HepG2 (cell line): ENCODE data around the gene MCFD2. TPM values are rescaled to one million over a fixed set of nuclear protein-coding genes. Genes with fewer than 3 reads are reported as not detected.
A peak's percentile ranks its signal among the peaks of the same experiment; 100 is the strongest.

Source experiments
- ATAC-seq: fragments of 200-7000 bp; cut with Tn5 transposase; 3 replicates; pipeline ENCODE4 v1.9.1; 2020; ENCODE audit warnings: mild to moderate bottlenecking, moderate library complexity
- BruUV-seq: library from RNA; stranded (reverse); fragments of 400-500 nt; replicated peaks from 2 replicates; lab custom pipeline; 2021; lab: Mats Ljungman, UMichigan
- CTCF ChIA-PET: fragments of 300-600 bp; formaldehyde crosslinking; extraction: SDS; loops from one replicate; lab custom pipeline; 2021; ENCODE audit warnings: low total read pairs, inconsistent platforms, low intra/inter-chr PET ratio; lab: Yijun Ruan, JAX
- POLR2A ChIA-PET: fragments of 350-600 bp; sonication (Branson Sonifier 250); formaldehyde crosslinking; loops from one replicate; lab custom pipeline; 2020; ENCODE audit warnings: antibody characterized with exemption, inconsistent platforms; lab: Yijun Ruan, JAX
- DNase-seq: peaks from one replicate; pipeline ENCODE4 v3.0.0-alpha.2; 2015; ENCODE audit warnings: low spot score
- FAIRE-seq: peaks from 3 replicates; lab custom pipeline; 2011; peaks lifted over from hg19 to GRCh38; lab: Jason Lieb, UNC
- H2AFZ ChIP-seq: one replicate; pipeline ENCODE4 v1.6.1; 2011; ENCODE audit warnings: low read length, inconsistent platforms
- H3K27ac ChIP-seq: fragments of 300-600 bp; 3 replicates; pipeline ENCODE4 v1.8.0; 2011; ENCODE audit warnings: mixed run types, mild to moderate bottlenecking, mixed read lengths, low read length, inconsistent platforms; ENCODE audit not compliant: insufficient read depth; ENCODE audit errors: extremely low read length
- H3K27me3 ChIP-seq, 2 experiments: fragments of 200-600 bp in 1 of 2; 2 replicates in 1 of 2; 3 replicates in 1 of 2; pipeline versions ENCODE4 v1.6.0 to v1.8.0; 2011; ENCODE audit warnings: low read length in 2 of 2, mild to moderate bottlenecking in 2 of 2, moderate library complexity in 2 of 2, inconsistent platforms in 1 of 2; ENCODE audit not compliant: insufficient read depth in 2 of 2, control insufficient read depth in 1 of 2
- H3K36me3 ChIP-seq, 2 experiments: fragments of 200-600 bp in 1 of 2; replicated peaks in 1 of 2; 2 replicates in 1 of 2; 3 replicates in 1 of 2; pipeline versions ENCODE4 v1.5.1 to v1.8.0; 2011; ENCODE audit warnings: low read length in 2 of 2, inconsistent platforms in 1 of 2; ENCODE audit not compliant: insufficient read depth in 2 of 2, control insufficient read depth in 1 of 2
- H3K4me1 ChIP-seq: 2 replicates; pipeline ENCODE4 v1.5.1; 2012; ENCODE audit warnings: low read length, inconsistent platforms; ENCODE audit not compliant: insufficient read depth
- H3K4me2 ChIP-seq: 2 replicates; pipeline ENCODE4 v1.6.0; 2011; ENCODE audit warnings: low read depth, low read length, inconsistent platforms
- H3K4me3 ChIP-seq, 3 experiments: fragments of 200-600 bp in 1 of 3; sonication (generic), shearing (Covaris generic) in 1 of 3; replicated peaks in 1 of 3; 2 replicates each; pipeline ENCODE4 v1.5.1; 2011 to 2016; ENCODE audit warnings: low read length in 3 of 3, inconsistent platforms in 2 of 3, low read depth in 2 of 3, mild to moderate bottlenecking in 2 of 3, control low read depth in 1 of 3, mixed read lengths in 1 of 3; ENCODE audit not compliant: insufficient read depth in 1 of 3
- H3K79me2 ChIP-seq: one replicate; pipeline ENCODE4 v1.6.1; 2011; ENCODE audit warnings: low read length, inconsistent platforms; ENCODE audit not compliant: insufficient read depth
- H3K9ac ChIP-seq: 2 replicates; pipeline ENCODE4 v1.6.0; 2011; ENCODE audit warnings: mild to moderate bottlenecking, low read depth, low read length, inconsistent platforms; ENCODE audit not compliant: insufficient read depth
- H3K9me3 ChIP-seq: 2 replicates; pipeline ENCODE4 v1.5.1; 2012; ENCODE audit warnings: mild to moderate bottlenecking, low read length
- H4K20me1 ChIP-seq: 2 replicates; pipeline ENCODE4 v1.6.0; 2011; ENCODE audit warnings: inconsistent platforms, mild to moderate bottlenecking, low read length, moderate library complexity; ENCODE audit not compliant: insufficient read depth
- CHD4 ChIP-seq: fragments of 200-600 bp; sonication (generic); IDR thresholded peaks from 2 replicates; pipeline ENCODE4 v1.7.0; 2017; ENCODE audit warnings: mild to moderate bottlenecking, low read length, borderline replicate concordance
- HNRNPLL ChIP-seq: fragments of 200-400 bp; formaldehyde crosslinking; IDR thresholded peaks from 2 replicates; pipeline ENCODE4 v1.6.1; 2017; ENCODE audit warnings: mild to moderate bottlenecking, low read depth, low read length; ENCODE audit not compliant: poor library complexity, severe bottlenecking
- HOXD1 ChIP-seq: sonication (generic); formaldehyde crosslinking; IDR thresholded peaks from 2 replicates; pipeline ENCODE4 v1.5.0; 2020; ENCODE audit warnings: missing genetic modification reagents
- ISX ChIP-seq: sonication (generic); formaldehyde crosslinking; conservative IDR thresholded peaks from 2 replicates; pipeline ENCODE4 v1.5.0; 2020; ENCODE audit warnings: missing genetic modification reagents
- JUNB ChIP-seq: sonication (generic); formaldehyde crosslinking; IDR thresholded peaks from 2 replicates; pipeline ENCODE4 v1.8.0; 2022; ENCODE audit warnings: missing genetic modification reagents, mild to moderate bottlenecking, borderline replicate concordance
- MAFF ChIP-seq: IDR thresholded peaks from 2 replicates; pipeline ENCODE4 v1.6.1; 2011; ENCODE audit warnings: low read depth, low read length, improper control_type of control experiment
- MAFK ChIP-seq, 2 experiments: IDR thresholded peaks in 1 of 2; conservative IDR thresholded peaks in 1 of 2; 2 replicates each; pipeline ENCODE4 v1.6.1; 2011; ENCODE audit warnings: improper control_type of control experiment in 2 of 2, low read length in 2 of 2
- NFE2L2 ChIP-seq: fragments of 150-350 bp; IDR thresholded peaks from 2 replicates; pipeline ENCODE4 v1.6.1; 2014; ENCODE audit warnings: low read length
- PHF20 ChIP-seq: sonication (generic); formaldehyde crosslinking; IDR thresholded peaks from 2 replicates; pipeline ENCODE4 v1.5.0; 2020; ENCODE audit warnings: mild to moderate bottlenecking, missing genetic modification reagents
- PTBP1 ChIP-seq: fragments of 200-400 bp; formaldehyde crosslinking; IDR thresholded peaks from 2 replicates; pipeline ENCODE4 v1.6.1; 2018; ENCODE audit warnings: low read length, low read depth; ENCODE audit not compliant: poor library complexity, severe bottlenecking
- RFXAP ChIP-seq: sonication (generic); formaldehyde crosslinking; IDR thresholded peaks from 2 replicates; pipeline ENCODE4 v1.4.0; 2020; ENCODE audit warnings: missing genetic modification reagents, borderline replicate concordance
- SNAPC2 ChIP-seq: sonication (generic); formaldehyde crosslinking; IDR thresholded peaks from 2 replicates; pipeline ENCODE4 v1.8.1; 2022; ENCODE audit warnings: mild to moderate bottlenecking, missing genetic modification reagents
- ZNF567 ChIP-seq: sonication (generic); formaldehyde crosslinking; IDR thresholded peaks from 2 replicates; pipeline ENCODE4 v1.8.1; 2023; ENCODE audit warnings: mild to moderate bottlenecking, missing genetic modification reagents, borderline replicate concordance
- ZNF768 ChIP-seq: sonication (generic); formaldehyde crosslinking; IDR thresholded peaks from 2 replicates; pipeline ENCODE4 v1.4.0; 2020; ENCODE audit warnings: missing genetic modification reagents
- WGBS: methylation state at CpG from one replicate; pipeline ENCODE4 v1.1.6; 2017; ENCODE audit warnings: low lambda C conversion rate; 5-methylcytosine and 5-hydroxymethylcytosine counted together
- in situ Hi-C: cut with HindIII; loops from 2 replicates; pipeline ENCODE4 v1.10.0; 2017; ENCODE audit warnings: low pct_unique_long_range_greater_than_20kb; ENCODE audit not compliant: extremely low pct_ligation_motif_present
- intact Hi-C: fragments of 100-400 bp; cut with micrococcal nuclease; formaldehyde crosslinking; loops from one replicate; pipeline ENCODE4 v1.10.0; 2022; ENCODE audit not compliant: unreplicated experiment
- polyA plus RNA-seq, 8 experiments: library from polyadenylated mRNA; depleted of rRNA in 3 of 8; stranded (reverse) in 7 of 8; unstranded in 1 of 8; fragments of >200 nt; fragmentation: Illumina TruSeq in 4 of 8; extraction: Trizol in 4 of 8; gene quantifications; 2 replicates each; pipeline versions ENCODE4 v1.2.1 to v1.2.3, GENCODE V29; 2011 to 2016; ENCODE audit warnings: low read depth in 4 of 8, missing spikeins in 1 of 8, mixed read lengths in 1 of 8; ENCODE audit not compliant: insufficient read depth in 1 of 8
- total RNA-seq, 5 experiments: library from RNA; depleted of rRNA; stranded (reverse); fragments of >200 nt; fragmentation: Illumina TruSeq; extraction: Trizol; gene quantifications; 2 replicates each; pipeline ENCODE4 v1.2.3, GENCODE V29; 2016; ENCODE audit warnings: low read depth in 1 of 5
- TF ChIP-seq, protein P1 (sequence below): sonication (generic); formaldehyde crosslinking; IDR thresholded peaks from 2 replicates; pipeline ENCODE4 v1.8.0; 2022; ENCODE audit warnings: mild to moderate bottlenecking, missing genetic modification reagents; ENCODE audit not compliant: insufficient replicate concordance
- TF ChIP-seq, protein P2 (sequence below): sonication (generic); formaldehyde crosslinking; IDR thresholded peaks from 2 replicates; pipeline ENCODE4 v1.8.0; 2022; ENCODE audit warnings: mild to moderate bottlenecking, missing genetic modification reagents, moderate library complexity

Gene MCFD2
- total and polyA plus RNA-seq, 2 of the 13 experiments (the other 11 are each of a cell fraction or from before 2014, with no cell fraction given), result 183 to 232 TPM

DNA sequence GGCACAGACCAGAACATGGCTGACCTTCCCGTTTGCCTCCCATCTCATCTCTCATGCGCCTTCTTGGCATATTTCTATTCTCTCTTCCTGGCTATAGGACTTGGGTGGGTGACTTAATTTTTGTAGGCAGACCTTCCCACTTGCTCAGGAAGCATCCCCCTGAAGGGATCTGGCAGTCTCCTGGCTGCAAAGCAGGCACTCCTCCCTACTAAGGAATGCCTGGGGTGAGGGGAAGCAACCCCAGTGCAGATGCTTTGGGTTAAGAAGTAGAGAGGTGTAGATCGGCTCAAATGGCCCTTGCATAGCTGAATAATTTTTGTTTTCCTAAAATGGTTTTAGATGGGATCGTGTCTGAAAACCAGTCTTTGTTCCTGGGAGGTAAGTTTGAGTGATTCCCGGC, 17.6 kb downstream of the MCFD2 start:
- Histone ChIP-seq H3K9me3 (no peaks in the 10 kb centered on the region), H3K36me3 (no peaks in the 10 kb centered on the region; a peak in 1 of 5 replicates), H3K4me1 (no peaks in the 10 kb centered on the region), H3K27ac (no peak overlapping the region), H4K20me1 (no peaks in the 10 kb centered on the region), H3K4me2 (no peak overlapping the region), H2AFZ (no peak overlapping the region), H3K79me2 (no peaks in the 10 kb centered on the region), H3K4me3 (no peak overlapping the region), H3K27me3 (no peaks in the 10 kb centered on the region), H3K9ac (no peak overlapping the region)
- ATAC-seq (no peak), DNase-seq (no peak), FAIRE-seq (no peak)
- in situ Hi-C loops, result no loop called here
- ChIA-PET CTCF (no interaction called here), POLR2A (no interaction called here)
- no TSS peak for BruUV-seq
- TF ChIP-seq HNRNPLL (no peak), ZNF768 (no peak), ZNF567 (CRISPR knock-in tag) (no peak), PHF20 (no peak), PTBP1 (no peak)
- intact Hi-C loops, result no loop called here
- WGBS, result 46% methylated on average over 5 of the region's 5 CpGs

DNA sequence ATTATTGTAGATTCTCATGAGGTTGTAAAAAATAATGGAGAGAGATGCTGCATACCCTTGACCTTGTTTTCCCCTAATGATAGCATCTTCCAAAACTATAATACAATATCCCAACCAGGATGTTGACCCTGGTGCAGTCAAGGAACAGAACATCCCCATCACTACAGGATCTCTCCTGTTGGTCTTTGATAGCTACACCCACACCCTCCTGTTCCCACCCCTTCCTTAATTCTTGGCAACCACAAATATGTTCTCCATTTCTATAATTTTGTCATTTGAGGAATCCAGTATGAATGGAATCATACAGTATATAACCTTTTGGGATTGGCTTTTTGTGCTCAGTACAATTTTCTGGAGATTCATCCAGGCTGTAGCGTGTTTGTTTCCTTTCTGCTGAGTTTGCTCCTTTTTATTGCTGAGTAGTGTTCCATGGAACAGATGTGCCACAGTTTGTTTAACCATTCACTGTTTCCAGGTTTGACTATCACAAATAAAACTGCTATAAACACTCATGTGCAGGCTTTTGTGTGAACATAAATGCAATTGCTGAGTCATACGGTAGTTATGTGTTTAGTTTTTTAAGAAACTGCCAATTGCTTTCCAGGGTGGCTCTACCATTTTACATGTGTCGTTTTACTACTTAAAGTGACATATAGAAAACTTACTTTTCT, 22.2 kb downstream of the MCFD2 start:
- Histone ChIP-seq H3K36me3 (no peaks in the 10 kb centered on the region), H4K20me1 (no peaks in the 10 kb centered on the region), H3K9ac (no peak overlapping the region), H2AFZ (no peak overlapping the region), H3K4me2 (no peak overlapping the region), H3K79me2 (no peaks in the 10 kb centered on the region), H3K4me3 (no peak overlapping the region), H3K27me3 (peaks cover 0 to 4% of the 10 kb centered on the region in 2 experiments; a peak in 2 of 5 replicates), H3K27ac (no peak overlapping the region), H3K9me3 (no peaks in the 10 kb centered on the region), H3K4me1 (peaks cover 7% of the 10 kb centered on the region)
- no peak for FAIRE-seq
- BruUV-seq, result no TSS peak
- TF ChIP-seq JUNB (CRISPR knock-in tag) (no peak), CHD4 (no peak), HOXD1 (no peak), ISX (no peak), MAFF (peak; percentile 94), MAFK (conservative IDR thresholded peaks at IDR 0.05 in 1 of 2, IDR thresholded peaks at IDR 0.05 in 1 of 2; ENCODE audit: low read length in 2 of 2) (peak; percentile 90 to 94), NFE2L2 (peak; percentile 26; the same call in 1 of the 2 replicates), SNAPC2 (CRISPR knock-in tag) (no peak), RFXAP (CRISPR knock-in tag) (no peak)
- TF ChIP-seq, protein P1, sequence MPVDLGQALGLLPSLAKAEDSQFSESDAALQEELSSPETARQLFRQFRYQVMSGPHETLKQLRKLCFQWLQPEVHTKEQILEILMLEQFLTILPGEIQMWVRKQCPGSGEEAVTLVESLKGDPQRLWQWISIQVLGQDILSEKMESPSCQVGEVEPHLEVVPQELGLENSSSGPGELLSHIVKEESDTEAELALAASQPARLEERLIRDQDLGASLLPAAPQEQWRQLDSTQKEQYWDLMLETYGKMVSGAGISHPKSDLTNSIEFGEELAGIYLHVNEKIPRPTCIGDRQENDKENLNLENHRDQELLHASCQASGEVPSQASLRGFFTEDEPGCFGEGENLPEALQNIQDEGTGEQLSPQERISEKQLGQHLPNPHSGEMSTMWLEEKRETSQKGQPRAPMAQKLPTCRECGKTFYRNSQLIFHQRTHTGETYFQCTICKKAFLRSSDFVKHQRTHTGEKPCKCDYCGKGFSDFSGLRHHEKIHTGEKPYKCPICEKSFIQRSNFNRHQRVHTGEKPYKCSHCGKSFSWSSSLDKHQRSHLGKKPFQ, result no peak
- TF ChIP-seq, protein P2, sequence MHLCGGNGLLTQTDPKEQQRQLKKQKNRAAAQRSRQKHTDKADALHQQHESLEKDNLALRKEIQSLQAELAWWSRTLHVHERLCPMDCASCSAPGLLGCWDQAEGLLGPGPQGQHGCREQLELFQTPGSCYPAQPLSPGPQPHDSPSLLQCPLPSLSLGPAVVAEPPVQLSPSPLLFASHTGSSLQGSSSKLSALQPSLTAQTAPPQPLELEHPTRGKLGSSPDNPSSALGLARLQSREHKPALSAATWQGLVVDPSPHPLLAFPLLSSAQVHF (CRISPR knock-in tag), result no peak
- in situ Hi-C loops, result loop anchor here (5.0 kb wide), 1 partner anchor 236 kb away; no protein-coding TSS in a partner anchor
- no peak for DNase-seq
- ChIA-PET CTCF (no interaction called here), POLR2A (no interaction called here)
- 24% methylated on average over 3 of the region's 3 CpGs for WGBS
- intact Hi-C loops, result no loop called here
- ATAC-seq, result no peak
